NCI-H69 (cell line): ENCODE results near the gene LCA5.
"Not testable (repeated sequence)": the region's sequence is repeated elsewhere in the genome, so short reads cannot be mapped to it uniquely, and the experiment has no call there.

ENCODE experiments used
- DNase-seq: peaks from one replicate; lab custom pipeline; 2025; lab: John Stamatoyannopoulos, UW

LCA5 gene

GRCh38 chr6:79467716-79468115 is 69.5 kb downstream of the LCA5 start:
- DNase-seq: peak; percentile 57

GRCh38 chr6:79466207-79466834 is 70.9 kb downstream of the LCA5 start:
- DNase-seq: peak; percentile 72

- DNase-seq: no peak
These were observed 71.8 kb downstream of the LCA5 start for GRCh38 chr6:79465381-79465780.

- DNase-seq: peak; percentile 39
These were observed 73.6 kb downstream of the LCA5 start for GRCh38 chr6:79463621-79464050.

GRCh38 chr6:79461205-79461604 is 76.0 kb downstream of the LCA5 start:
- no peak for DNase-seq

GRCh38 chr6:79455446-79455845 is 81.8 kb downstream of the LCA5 start:
- DNase-seq: peak; percentile 80

GRCh38 chr6:79453558-79454042 is 83.6 kb downstream of the LCA5 start:
- peak; percentile 87 for DNase-seq

GRCh38 chr6:79450984-79451383 is 86.2 kb downstream of the LCA5 start:
- no peak for DNase-seq

GRCh38 chr6:79446006-79446405 is 91.2 kb downstream of the LCA5 start:
- DNase-seq: no peak

- not testable (repeated sequence) for DNase-seq
These were observed 93.4 kb downstream of the LCA5 start for GRCh38 chr6:79443876-79444275.

- no peak for DNase-seq
These were observed 96.0 kb downstream of the LCA5 start for GRCh38 chr6:79441192-79441591.

- no peak for DNase-seq
These were observed 96.6 kb downstream of the LCA5 start for GRCh38 chr6:79440598-79440997.

GRCh38 chr6:79438030-79438429 is 99.2 kb downstream of the LCA5 start:
- peak; percentile 58 for DNase-seq

GRCh38 chr6:79436241-79436640 is 101.0 kb downstream of the LCA5 start:
- DNase-seq: no peak

GRCh38 chr6:79435746-79436145 is 101.5 kb downstream of the LCA5 start:
- DNase-seq: peak; percentile 51
